SHP77 (cell line): Measurements from ENCODE around the gene PLEKHA8.

Experiments
- DNase-seq, 2 experiments: peaks; one replicate each; lab custom pipeline; 2025; lab: John Stamatoyannopoulos, UW

The PLEKHA8 gene

DNA sequence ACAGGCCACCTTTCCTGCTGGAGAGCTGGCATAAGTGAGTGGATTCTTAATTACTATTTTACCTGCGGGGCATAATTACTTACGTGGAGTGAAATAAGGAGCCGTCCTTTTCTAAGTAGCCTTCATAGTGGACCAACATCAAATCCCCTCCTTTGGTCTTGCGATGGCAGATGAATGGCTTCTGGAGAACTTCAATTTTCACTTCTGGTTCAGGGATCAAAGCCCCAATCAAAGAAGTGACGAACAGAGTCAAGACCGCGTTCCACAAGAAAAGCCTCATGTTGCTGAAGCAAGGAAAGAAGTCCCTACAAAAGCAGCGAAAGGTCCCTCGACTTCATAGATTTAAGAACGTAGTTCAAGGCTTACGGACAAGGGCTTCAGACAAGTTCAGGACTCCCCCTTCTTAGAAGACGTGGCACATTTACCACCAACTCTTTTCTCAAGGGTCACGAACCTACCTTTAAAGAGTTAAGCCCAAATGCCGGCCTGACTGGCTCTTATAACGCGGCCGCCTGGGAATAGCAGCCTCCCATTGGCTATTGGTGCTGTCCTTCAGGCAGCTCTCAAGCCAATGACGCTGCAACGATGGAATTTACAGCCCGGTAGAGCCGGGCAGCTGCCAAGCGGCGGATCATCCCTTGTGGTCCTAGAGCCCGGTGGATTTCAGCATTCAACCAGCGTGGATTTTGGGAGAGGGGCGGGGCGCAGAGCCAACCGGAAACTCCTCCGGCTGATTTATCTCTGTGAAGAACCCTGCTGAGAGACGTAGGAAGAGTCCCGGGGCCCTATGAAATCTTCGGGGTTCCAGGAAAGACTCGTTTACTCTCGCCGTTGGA, 1.8 kb upstream of the PLEKHA8 start, which contains the start of gene FKBP14:
Gene FKBP14, minus strand, starts transcription at position 474 of the 836 bp plus-strand sequence. Its CDS starts 194 bp downstream, at position 280.
- DNase-seq = peak; percentile 100

DNA sequence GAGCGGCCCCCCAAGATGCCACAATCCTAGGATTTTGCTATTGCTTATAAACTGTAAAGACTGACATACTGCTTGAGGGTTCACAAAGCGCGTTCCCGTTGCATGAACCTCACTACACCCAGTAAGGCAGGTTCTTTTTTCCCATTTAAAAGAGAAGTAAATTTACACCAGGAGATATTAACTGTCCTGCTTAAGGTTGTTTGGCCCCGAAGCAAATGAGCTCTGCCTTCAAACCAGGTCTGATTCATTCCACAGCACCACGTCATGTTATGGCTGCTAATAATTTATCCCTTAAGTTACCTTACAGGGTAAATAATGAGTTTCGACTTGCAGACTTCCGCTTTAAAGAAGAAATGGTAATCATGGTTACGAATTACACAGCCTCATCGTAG, 1.2 kb upstream of the PLEKHA8 start:
- DNase-seq = no peak

DNA sequence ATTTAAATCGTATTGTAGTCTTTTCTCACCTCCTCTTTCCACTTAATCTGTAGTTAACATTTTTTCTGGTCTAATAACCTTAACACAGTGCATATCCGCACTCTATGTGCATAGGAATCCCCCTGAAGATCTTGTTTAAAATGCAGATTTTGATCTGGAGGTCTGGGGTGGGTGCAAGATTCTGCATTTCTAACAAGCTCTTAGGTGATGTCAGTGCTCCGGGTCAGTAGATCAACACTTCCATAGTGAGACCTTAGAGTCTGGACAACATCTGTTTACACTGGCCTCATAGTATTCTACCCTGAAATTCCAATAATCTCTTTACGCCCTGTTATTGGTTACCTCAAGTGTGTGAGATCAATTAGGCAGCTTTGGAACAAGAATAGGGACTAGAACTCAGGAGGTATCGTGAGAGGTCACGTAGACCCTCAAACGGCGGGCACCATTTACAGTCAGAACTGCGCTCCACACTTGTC, 434 bp upstream of the PLEKHA8 start:
- no peak for DNase-seq

DNA sequence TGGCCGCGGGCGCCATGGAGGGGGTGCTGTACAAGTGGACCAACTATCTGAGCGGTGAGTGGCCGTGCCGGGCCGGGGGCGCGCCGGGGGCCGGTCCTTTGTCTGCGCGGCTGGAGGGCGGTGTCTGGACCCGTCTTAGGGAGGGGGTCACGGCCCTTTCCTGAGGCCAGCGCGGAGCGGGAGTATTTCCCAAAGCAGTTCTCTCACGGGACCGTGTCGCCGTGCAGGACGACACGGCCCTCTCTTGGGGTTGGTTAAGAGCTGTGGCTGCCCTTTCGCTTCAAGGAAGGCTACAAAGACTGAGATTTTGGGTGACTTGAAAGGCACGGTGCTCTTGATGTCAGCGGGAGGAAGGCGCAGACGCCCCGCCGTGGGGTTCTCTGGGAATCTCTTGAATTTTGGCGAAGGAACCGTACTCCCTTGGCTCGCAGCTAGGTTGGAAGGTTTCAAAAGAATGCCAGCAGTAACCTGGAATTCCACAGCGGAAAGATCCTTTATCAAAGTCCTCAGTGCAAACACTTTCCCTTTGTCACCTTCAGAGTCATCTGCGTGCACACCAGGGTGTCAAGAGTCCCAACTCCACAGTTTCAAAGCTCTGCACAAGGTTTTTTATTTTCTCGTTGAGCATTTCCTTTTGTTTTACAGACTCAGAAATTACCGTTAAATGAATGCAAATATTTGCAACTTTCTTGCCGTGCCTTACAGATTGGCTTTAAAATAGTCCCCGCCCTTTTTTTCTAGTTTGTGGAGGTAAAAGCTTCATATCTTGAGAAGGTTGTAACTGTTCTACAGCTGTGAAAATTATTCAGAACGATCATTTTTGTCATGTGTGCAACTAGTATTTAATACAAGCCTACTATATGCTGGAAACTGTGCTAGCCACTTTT, 780 bp downstream of the PLEKHA8 start:
- peak in 1 of 2 experiments; percentile 33 for DNase-seq

DNA sequence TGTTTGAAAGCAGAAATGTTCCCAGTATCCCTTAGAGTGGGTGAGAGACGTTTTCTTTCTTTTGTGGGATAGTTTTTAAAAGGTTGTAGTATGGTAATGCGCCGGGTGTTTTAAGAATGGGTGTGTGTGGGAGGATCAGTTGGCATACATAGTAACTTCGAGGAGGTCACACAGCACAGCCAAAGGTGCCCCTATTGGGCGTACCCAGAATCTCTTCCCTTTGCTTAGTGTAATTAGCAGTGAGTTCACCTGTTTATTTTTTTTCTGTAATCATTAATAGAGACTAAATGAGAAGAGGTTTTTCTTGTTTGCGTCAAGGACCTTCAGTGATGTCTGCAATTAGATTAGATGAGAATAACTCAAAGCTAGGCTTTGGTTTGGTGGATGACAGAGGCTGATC, 1.5 kb downstream of the PLEKHA8 start:
- DNase-seq = no peak

DNA sequence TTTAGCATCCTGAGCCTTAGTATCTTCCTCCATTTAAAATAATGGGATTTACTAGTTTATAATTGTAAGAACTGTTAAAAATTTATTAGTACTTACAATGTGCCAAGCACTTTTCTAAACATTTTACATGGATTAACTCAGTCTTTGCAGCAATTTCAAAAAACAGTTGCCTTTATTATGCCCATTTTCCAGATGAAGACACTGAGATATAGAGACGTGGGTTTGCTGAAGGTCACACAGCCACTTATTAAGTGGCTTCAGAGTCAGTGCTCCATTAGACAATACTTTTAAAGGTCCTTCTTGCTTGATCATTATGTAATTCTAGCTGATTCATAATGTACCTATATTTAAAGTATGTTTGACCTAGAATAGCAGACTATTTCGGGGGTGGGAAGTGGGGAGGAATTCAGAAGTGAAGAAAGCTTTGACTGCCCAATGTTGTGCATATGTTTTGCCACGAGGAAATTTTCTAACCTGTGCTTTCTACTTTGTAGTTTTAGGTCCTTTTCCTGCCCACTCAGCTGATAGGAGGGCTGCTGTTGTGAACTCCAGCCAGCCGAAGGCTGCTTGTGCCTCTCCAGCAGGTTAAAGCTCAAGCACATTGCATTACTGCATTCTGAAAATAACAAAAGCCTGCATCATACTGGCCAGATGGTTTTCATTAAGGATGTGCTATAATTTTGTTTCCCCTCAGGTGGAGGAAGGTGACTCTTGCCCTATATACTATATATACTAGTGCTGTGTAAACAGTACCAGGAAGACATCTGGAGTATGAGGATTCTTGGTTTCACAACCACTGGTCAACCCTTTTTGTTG, 4.3 kb downstream of the PLEKHA8 start:
- DNase-seq = no peak

DNA sequence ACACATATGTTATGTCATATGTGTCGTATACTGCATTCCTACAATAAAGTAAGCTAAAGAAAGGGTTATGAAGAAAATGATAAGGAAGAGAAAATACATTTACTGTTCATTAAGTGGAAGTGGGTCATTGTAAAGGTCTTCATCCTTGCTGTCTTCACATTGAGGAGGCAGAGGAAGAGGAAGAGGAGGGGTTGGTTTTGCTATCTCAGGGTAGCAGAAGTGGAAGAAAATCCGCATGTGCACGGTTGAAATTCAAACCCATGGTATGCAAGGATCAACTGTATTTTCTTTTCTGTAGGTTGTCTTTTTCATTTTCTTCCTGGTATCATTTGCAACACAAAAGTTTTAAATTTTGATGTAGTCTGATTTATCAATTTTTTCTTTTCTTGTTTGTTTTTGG, 6.3 kb downstream of the PLEKHA8 start:
- no peak for DNase-seq

DNA sequence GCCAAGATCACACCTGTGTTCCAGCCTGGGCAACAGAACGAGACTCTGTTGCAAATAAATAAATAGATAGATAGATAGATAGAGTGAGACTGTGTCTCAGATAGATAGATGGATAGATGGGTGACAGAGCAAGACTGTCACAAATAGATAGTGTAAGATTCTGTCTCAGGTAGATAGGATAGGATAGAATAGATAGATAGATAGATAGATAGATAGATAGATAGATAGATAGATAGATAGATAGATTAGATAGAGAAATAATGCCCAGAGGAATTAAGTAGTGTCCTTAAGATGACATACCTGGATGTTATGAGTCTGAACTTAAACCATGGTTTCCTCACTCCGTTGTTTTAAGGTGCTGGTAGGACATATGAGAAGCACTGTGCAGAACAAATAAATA, 8.0 kb downstream of the PLEKHA8 start:
- DNase-seq = no peak

DNA sequence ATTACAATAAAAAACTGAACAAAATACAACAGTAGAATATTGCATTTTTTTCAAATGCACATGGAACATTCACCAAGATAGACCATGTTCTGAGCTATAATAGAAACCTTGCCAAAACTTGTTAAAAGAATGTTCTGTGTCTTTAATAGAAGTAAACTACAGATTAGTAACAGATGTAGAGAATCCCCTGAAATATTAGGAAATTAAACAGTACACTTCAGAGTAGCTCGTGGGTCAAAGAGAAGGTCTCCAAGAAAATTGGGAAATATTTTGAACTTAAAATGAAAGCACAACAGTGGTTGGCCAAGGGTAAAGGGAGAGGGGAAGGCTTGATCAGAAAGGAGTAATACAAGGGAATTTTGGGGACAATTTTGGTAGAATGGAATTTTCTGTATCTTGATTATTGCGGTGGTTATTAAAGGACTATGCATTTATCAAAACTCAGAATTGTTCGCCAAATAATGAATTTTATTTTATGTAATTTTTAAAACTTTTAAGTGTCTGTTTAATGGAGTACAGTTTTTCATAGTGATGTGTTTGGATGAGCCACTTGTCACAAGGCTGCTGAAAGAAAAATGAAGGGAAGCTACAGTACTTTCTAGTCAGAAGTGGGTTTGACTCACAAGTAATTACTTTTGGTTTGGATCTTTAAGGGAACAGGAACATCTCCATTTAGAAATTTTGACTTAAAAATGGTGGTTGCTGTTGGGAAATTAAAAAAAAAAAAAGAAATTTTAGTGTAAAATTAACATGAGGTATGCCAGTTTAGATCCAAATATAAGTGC, 10.2 kb downstream of the PLEKHA8 start:
- DNase-seq = no peak

DNA sequence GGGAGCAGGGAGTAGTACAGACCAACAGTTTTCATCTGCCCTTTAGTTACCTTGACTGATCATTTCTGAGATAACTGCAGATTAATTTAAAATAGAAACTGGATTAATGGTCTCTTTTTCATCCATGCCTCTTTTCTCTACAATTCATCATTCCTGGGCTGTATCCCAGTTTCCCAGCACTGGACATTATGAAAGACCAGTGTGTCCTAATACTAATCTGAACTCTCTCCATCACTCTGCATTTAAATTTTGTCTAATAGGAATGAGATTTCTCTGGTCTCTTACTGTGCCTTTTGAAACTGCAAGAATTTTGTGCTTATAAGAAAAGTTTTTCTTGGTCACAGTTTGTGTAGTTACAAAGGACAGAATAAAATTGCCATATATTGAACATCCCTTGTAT, 12.7 kb downstream of the PLEKHA8 start:
- DNase-seq = no peak

DNA sequence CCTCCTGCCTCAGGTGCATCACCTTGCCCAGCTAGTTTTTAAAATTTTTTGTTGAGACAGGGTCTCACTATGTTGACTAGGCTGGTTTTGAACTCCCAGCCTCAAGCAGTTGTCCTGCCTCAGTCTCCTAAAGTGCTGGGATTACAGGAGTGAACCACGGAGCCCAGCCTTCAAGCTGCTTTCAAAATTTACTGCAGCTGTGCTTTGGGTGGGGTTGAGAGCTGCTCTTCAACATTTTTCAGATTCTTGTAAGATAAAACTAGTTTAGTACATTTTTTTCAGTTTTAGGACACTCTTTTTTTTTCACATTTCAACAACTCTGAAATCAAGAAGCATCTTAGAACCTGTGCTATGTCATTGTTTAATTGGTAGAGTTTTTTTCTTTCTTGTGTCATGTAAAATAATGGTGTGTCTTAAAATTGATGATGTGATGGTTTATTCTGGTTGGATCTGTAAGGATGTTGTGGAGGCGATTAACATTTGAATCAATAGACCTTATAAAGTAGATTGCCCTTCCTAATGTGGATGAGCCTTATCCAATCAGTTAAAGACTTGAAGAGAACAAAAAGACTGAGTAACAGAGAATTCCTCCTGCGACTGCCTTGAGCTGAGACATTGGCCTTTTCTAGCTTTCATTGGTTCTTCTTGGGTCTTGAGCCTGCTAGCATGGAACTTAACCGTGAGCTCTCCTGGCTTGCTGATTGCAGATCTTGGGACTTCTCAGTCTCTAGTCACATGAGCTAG, 13.5 kb downstream of the PLEKHA8 start:
- DNase-seq = no peak

DNA sequence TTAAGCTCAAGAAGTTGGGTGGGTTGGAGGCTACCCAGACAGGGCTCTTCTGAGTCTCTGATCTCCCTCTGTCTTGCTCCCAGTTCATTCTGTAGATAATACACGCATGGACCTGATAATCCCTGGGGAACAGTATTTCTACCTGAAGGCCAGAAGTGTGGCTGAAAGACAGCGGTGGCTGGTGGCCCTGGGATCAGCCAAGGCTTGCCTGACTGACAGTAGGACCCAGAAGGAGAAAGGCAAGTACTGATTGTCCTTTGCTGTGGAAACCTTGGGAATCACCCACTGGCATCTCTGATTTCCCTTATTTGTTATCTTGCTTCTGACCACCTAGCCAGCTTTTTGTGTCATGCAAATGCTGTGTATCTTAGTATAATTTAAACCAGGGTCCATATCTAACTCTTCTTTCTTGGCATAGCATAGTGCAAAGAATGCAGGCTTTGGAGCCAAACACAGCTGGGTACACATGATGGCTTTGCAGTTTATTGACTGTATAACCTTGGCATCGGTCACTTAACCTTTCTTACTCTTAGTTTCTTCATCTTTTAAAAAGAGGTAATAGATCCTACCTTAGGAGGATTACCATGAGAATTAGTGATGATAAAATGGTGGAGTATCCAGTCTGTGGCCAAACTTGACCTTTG, 18.0 kb downstream of the PLEKHA8 start:
- DNase-seq = no peak

DNA sequence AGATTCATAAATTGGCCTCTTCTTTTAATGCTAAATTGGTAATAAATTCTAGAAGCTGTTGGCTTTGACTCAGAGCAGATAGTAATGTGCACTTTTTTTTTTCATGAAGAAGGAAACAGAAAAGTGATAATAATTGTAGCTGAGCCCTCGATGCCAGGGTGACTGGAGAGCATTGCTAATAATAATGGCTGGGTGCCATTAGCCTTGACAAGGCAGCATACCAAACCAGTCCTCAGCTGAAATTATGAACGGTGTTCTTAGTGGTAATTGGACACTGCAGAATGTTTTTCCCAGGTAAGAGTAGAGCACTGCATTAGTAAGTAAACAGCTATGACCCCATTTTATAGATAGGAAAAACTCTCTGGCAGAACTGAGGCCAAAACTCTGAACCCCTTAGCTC, 18.9 kb downstream of the PLEKHA8 start:
- DNase-seq = no peak

DNA sequence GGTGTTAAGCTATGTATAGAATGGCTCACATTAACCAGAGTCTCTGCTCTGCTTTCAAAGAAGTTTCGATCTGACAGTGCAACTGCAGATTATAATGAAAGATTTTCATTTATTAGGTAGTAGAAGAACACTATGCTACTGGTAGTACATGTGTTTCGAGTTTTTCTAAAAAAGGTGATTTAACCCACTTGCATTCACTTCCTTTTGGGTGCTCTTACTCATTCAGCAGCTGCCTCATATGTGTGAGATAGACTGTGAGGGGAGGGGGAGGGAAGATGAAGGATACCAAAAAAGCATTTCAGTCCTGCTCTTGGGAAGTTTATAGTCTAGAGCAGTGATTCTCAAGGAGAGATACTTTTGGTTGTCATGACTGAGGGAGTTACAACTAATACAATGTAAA, 20.4 kb downstream of the PLEKHA8 start:
- DNase-seq = no peak

DNA sequence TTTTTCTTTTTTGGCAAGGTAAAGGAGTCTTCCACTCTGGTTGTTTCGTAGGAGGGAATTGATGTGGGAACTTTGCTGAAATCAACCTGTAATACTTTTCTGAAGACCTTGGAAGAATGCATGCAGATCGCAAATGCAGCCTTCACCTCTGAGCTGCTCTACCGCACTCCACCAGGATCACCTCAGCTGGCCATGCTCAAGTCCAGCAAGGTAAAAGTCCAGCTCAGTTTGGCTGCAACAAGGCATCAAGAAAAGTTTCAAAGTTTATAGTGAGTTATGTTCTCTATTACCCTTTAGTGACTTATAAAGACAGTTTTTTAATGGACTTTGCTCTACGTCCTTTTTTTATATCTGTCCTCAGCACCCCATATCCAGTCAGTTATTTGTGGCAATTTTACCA, 21.0 kb downstream of the PLEKHA8 start:
- no peak for DNase-seq

DNA sequence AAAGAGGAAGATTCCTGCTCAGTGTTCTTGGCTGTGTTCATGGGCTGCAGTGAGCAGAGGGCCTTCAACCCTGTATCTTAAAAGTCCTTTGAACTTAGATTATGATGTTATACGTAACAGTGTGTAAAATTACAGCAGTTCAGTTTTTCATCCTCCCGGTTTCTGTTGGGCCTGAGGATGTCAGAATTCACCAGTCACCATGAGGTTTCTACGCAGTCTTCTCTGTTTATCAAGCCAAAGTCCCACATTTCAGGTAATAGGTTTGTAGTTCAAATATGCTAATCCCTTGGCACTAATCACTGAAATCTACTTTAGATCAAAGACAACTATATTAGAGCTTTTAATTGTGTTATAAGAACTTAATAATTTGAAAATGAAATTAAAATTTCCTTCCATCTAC, 24.9 kb downstream of the PLEKHA8 start:
- DNase-seq = no peak

DNA sequence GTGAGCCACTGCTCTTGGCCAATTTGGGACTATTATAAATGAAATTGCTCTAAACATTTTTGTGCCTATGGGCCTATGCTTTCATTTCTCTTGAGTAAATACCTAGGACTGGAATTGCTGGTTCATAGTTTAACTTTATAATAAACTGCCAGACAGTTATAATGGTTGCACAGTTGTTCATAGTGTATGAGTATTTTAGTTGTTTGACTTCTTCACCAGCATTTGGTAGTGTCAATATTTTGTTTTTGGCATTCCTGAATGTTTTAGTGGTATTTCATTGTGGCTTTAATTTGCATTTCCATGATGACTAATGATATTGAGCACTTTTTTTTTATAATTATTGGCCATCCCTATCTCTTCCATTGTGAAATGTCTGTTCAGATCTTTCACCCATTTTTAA, 29.5 kb downstream of the PLEKHA8 start:
- DNase-seq = no peak

DNA sequence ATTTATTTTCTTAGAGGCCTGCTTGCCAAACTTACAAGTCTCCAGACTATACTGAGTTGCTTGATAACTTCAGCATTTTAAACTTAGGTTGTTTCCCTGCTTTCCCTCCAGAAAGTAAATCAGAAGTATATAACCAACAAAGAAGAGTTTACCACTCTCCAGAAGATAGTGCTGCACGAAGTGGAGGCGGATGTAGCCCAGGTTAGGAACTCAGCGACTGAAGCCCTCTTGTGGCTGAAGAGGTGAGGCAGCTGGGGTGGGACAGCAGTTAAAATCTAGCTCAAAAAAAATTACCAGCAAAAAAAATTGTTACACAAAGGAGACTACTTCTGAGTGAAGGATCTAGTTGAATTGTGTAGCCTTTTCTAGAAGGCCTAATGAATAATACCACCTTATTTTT, 33.6 kb downstream of the PLEKHA8 start:
- peak; percentile 34 to 39 for DNase-seq

DNA sequence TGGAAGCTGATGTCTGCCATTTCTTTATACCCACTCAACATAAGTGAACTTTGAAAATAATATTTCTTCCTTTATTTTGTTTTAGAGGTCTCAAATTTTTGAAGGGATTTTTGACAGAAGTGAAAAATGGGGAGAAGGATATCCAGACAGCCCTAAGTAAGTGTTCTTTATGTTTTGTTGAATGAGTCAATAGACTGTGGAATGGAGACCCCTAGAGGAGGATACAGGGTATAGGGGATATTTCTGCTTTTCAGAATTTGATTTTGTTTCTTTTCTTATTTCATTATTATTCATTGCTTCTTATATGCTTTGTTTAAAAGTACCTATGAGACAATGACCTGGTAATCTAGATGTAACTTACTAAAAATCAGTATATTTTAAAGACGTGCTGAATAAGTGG, 34.4 kb downstream of the PLEKHA8 start:
- DNase-seq = peak; percentile 23 to 44

DNA sequence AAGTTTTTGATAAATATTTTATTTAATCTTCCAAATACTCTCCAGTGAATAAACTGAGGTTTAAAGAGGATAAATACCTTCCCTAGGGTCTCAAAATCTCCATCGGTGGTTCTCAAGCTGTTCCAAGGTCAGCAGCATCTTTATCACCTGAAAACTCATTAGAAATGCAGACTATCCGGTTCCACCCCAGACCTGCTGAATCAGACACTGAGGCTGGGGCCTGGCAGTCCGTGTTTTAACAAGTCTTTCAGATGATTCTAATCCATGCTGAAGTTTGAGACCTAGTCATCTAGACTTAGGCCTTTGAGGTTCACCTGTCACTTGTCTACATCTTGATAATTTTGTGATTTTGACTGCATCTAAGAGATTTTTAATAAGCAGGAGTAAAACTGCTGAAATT, 37.5 kb downstream of the PLEKHA8 start:
- no peak for DNase-seq
